ENCODE results near the gene CDH4. TPM values are rescaled to one million over a fixed set of nuclear protein-coding genes. Genes with fewer than 3 reads are reported as not detected.

Gene CDH4
- total and polyA plus RNA-seq, 4 donors: 0.06 to 0.10 TPM; not detected in 2

GRCh38 chr20:61440548-61441055 is 188.5 kb downstream of the CDH4 start:
- intact Hi-C loops (cut with DNase I): no loop called here
- ATAC-seq (ENCODE audit: low FRiP score): no peak
- H3K36me3 ChIP-seq (ENCODE audit: control insufficient read depth in 1 of 2, insufficient read depth in 2 of 2, low read length in 1 of 2): no peaks in the 10 kb centered on the region
- no peak overlapping the region for H3K4me3 ChIP-seq (ENCODE audit: low read length in 2 of 2)
- 57 to 74% methylated on average over 14 of the region's 14 CpGs for WGBS, 2 donors
- H3K27me3 ChIP-seq (ENCODE audit: control insufficient read depth in 1 of 2, insufficient read depth in 2 of 2, low read length in 1 of 2): no peaks in the 10 kb centered on the region
- no peak overlapping the region for H3K27ac ChIP-seq (ENCODE audit: low read depth in 1 of 2, low read length in 2 of 2)
- no peaks in the 10 kb centered on the region for H3K4me1 ChIP-seq (ENCODE audit: control insufficient read depth in 1 of 2, insufficient read depth in 2 of 2, low read length in 2 of 2)
- no peak for DNase-seq
- H3K9me3 ChIP-seq (ENCODE audit: control insufficient read depth, low read length): no peaks in the 10 kb centered on the region

DNA sequence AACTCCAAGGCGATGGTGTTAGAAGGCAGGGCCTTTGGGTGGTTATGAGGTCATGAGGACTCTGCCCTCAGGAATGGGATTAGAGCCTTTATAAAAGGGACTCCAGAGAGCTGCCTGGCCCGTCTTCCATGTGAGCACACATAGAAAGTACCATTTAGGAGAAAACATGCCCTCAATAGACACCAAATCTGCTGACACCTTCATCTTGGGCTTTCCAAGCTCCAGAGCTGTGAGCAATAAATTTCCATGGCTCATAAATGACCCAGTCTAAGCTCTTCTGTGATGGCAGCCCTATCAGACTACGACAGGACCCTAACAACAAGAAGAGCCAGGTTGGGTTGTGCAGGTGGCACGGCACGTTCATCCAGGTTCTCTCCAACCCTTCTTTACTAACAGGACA is 189.5 kb downstream of the CDH4 start:
- DNase-seq: no peak
- no peak overlapping the region for H3K4me3 ChIP-seq (ENCODE audit: low read length in 2 of 2)
- no peaks in the 10 kb centered on the region for H3K9me3 ChIP-seq (ENCODE audit: control insufficient read depth, low read length)
- intact Hi-C loops (cut with DNase I): no loop called here
- WGBS, 2 donors: 80 to 81% methylated on average over 5 of the region's 5 CpGs
- no peak for ATAC-seq (ENCODE audit: low FRiP score)
- no peak overlapping the region for H3K27ac ChIP-seq (ENCODE audit: low read depth in 1 of 2, low read length in 2 of 2)
- H3K36me3 ChIP-seq (ENCODE audit: control insufficient read depth in 1 of 2, insufficient read depth in 2 of 2, low read length in 1 of 2): no peaks in the 10 kb centered on the region
- H3K27me3 ChIP-seq (ENCODE audit: control insufficient read depth in 1 of 2, insufficient read depth in 2 of 2, low read length in 1 of 2): no peaks in the 10 kb centered on the region
- H3K4me1 ChIP-seq (ENCODE audit: control insufficient read depth in 1 of 2, insufficient read depth in 2 of 2, low read length in 2 of 2): no peaks in the 10 kb centered on the region

GRCh38 chr20:61442075-61442670 is 190.1 kb downstream of the CDH4 start:
- Histone ChIP-seq H3K4me1 (ENCODE audit: control insufficient read depth in 1 of 2, insufficient read depth in 2 of 2, low read length in 2 of 2) (no peaks in the 10 kb centered on the region), H3K27me3 (ENCODE audit: control insufficient read depth in 1 of 2, insufficient read depth in 2 of 2, low read length in 1 of 2) (no peaks in the 10 kb centered on the region), H3K4me3 (ENCODE audit: low read length in 2 of 2) (no peak overlapping the region), H3K27ac (ENCODE audit: low read depth in 1 of 2, low read length in 2 of 2) (no peak overlapping the region), H3K9me3 (ENCODE audit: control insufficient read depth, low read length) (no peaks in the 10 kb centered on the region), H3K36me3 (ENCODE audit: control insufficient read depth in 1 of 2, insufficient read depth in 2 of 2, low read length in 1 of 2) (no peaks in the 10 kb centered on the region)
- ATAC-seq (ENCODE audit: low FRiP score): no peak
- no peak for DNase-seq
- intact Hi-C loops (cut with DNase I): no loop called here
- WGBS, 2 donors: 46 to 53% methylated on average over 13 of the region's 13 CpGs

- DNase-seq (no peak), ATAC-seq (ENCODE audit: low FRiP score) (no peak)
- no peak overlapping the region for H3K27ac ChIP-seq (ENCODE audit: low read depth in 1 of 2, low read length in 2 of 2)
- H3K4me1 ChIP-seq (ENCODE audit: control insufficient read depth in 1 of 2, insufficient read depth in 2 of 2, low read length in 2 of 2): no peaks in the 10 kb centered on the region
- no peaks in the 10 kb centered on the region for H3K9me3 ChIP-seq (ENCODE audit: control insufficient read depth, low read length)
- no peaks in the 10 kb centered on the region for H3K36me3 ChIP-seq (ENCODE audit: control insufficient read depth in 1 of 2, insufficient read depth in 2 of 2, low read length in 1 of 2)
- 34 to 38% methylated on average over 6 of the region's 6 CpGs for WGBS, 2 donors
- H3K27me3 ChIP-seq (ENCODE audit: control insufficient read depth in 1 of 2, insufficient read depth in 2 of 2, low read length in 1 of 2): no peaks in the 10 kb centered on the region
- no peak overlapping the region for H3K4me3 ChIP-seq (ENCODE audit: low read length in 2 of 2)
- intact Hi-C loops (cut with DNase I): no loop called here
These were observed 190.7 kb downstream of the CDH4 start for GRCh38 chr20:61442718-61443117.

GRCh38 chr20:61443443-61444126 is 191.5 kb downstream of the CDH4 start:
- 58 to 63% methylated on average over 12 of the region's 12 CpGs for WGBS, 2 donors
- intact Hi-C loops (cut with DNase I): no loop called here

GRCh38 chr20:61444637-61445036 is 192.6 kb downstream of the CDH4 start:
- no peak for ATAC-seq (ENCODE audit: low FRiP score)
- 85 to 90% methylated on average over 5 of the region's 5 CpGs for WGBS, 2 donors
- H3K9me3 ChIP-seq (ENCODE audit: control insufficient read depth, low read length): no peaks in the 10 kb centered on the region
- DNase-seq: no peak
- H3K36me3 ChIP-seq (ENCODE audit: control insufficient read depth in 1 of 2, insufficient read depth in 2 of 2, low read length in 1 of 2): no peaks in the 10 kb centered on the region
- no peaks in the 10 kb centered on the region for H3K4me1 ChIP-seq (ENCODE audit: control insufficient read depth in 1 of 2, insufficient read depth in 2 of 2, low read length in 2 of 2)
- H3K27ac ChIP-seq (ENCODE audit: low read depth in 1 of 2, low read length in 2 of 2): no peak overlapping the region
- H3K4me3 ChIP-seq (ENCODE audit: low read length in 2 of 2): no peak overlapping the region
- intact Hi-C loops (cut with DNase I): no loop called here
- H3K27me3 ChIP-seq (ENCODE audit: control insufficient read depth in 1 of 2, insufficient read depth in 2 of 2, low read length in 1 of 2): no peaks in the 10 kb centered on the region

More at GRCh38 chr20:61443443-61444126, 191.5 kb downstream of the CDH4 start:
- H3K27ac ChIP-seq (ENCODE audit: low read depth in 1 of 2, low read length in 2 of 2): no peak overlapping the region
- H3K9me3 ChIP-seq (ENCODE audit: control insufficient read depth, low read length): no peaks in the 10 kb centered on the region
- no peak overlapping the region for H3K4me3 ChIP-seq (ENCODE audit: low read length in 2 of 2)
- DNase-seq (no peak), ATAC-seq (ENCODE audit: low FRiP score) (no peak)
- no peaks in the 10 kb centered on the region for H3K27me3 ChIP-seq (ENCODE audit: control insufficient read depth in 1 of 2, insufficient read depth in 2 of 2, low read length in 1 of 2)
- no peaks in the 10 kb centered on the region for H3K36me3 ChIP-seq (ENCODE audit: control insufficient read depth in 1 of 2, insufficient read depth in 2 of 2, low read length in 1 of 2)
- no peaks in the 10 kb centered on the region for H3K4me1 ChIP-seq (ENCODE audit: control insufficient read depth in 1 of 2, insufficient read depth in 2 of 2, low read length in 2 of 2)

DNA sequence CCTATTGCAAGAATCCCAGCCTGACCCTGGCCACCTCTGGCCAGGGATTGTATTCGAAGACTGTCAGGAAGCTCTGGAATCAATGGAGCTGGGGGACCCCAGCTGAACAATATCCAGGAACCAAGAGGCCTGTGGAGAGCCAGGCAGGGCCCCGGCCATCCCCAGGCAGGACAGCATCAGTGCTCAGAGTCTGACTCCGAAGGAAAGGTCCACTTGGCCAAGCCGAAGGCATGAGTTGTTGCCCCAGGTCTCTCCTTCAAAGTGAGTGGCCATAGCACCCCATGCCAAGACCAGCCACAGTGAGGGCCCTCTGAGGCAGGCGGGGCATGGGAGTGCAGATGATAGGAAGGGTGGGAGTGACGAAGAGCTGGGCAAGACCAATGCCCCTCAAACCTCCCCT is 193.1 kb downstream of the CDH4 start:
- Histone ChIP-seq H3K36me3 (ENCODE audit: control insufficient read depth in 1 of 2, insufficient read depth in 2 of 2, low read length in 1 of 2) (no peaks in the 10 kb centered on the region), H3K9me3 (ENCODE audit: control insufficient read depth, low read length) (no peaks in the 10 kb centered on the region), H3K4me1 (ENCODE audit: control insufficient read depth in 1 of 2, insufficient read depth in 2 of 2, low read length in 2 of 2) (no peaks in the 10 kb centered on the region), H3K27me3 (ENCODE audit: control insufficient read depth in 1 of 2, insufficient read depth in 2 of 2, low read length in 1 of 2) (no peaks in the 10 kb centered on the region), H3K4me3 (ENCODE audit: low read length in 2 of 2) (no peak overlapping the region), H3K27ac (ENCODE audit: low read depth in 1 of 2, low read length in 2 of 2) (no peak overlapping the region)
- no peak for DNase-seq
- intact Hi-C loops (cut with DNase I): no loop called here
- no peak for ATAC-seq (ENCODE audit: low FRiP score)
- 68% methylated on average over 6 of the region's 6 CpGs for WGBS, 2 donors

DNA sequence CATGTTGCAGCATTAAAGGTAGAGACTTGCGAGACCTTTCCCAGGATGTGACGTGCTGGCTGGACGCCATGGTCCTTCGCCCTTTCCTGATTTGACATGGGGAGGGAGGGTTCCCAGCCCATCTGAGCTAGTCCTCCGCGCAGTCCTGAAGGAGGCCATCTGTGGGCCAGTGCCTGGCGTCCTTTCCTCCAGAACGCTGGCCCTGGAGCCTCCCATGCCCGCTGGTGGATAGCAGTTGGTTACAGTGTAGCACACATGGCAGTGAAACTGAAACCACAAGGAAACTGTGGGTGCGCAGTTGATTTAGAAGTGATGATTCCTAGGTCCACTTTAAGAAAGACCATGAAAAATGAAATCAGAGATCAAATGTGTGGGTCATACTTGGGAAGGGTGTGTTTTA is 193.7 kb downstream of the CDH4 start:
- WGBS, 2 donors: 83 to 89% methylated on average over 10 of the region's 10 CpGs
- intact Hi-C loops (cut with DNase I): no loop called here
- no peaks in the 10 kb centered on the region for H3K9me3 ChIP-seq (ENCODE audit: control insufficient read depth, low read length)

DNA sequence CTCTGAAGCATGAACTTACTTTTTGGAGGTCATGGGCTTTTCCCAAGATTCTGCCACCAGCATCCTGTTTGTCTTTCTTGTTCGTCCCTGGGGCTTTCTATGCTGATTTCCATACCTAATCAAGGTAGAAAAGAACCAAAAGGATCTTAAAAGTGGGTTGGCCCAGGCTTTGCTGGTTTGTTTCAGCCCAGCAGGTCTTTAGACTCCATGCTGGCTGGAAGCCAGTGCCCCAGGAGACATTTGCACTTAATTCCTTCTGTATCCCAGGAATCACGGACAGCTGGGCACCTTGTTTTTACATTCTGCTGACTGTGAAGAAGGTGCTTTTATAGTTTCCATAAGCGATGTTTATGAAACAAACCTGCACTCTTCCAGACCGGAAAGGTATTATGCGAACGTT is 195.9 kb downstream of the CDH4 start:
- DNase-seq (no peak), ATAC-seq (ENCODE audit: low FRiP score) (no peak)
- no peaks in the 10 kb centered on the region for H3K27me3 ChIP-seq (ENCODE audit: control insufficient read depth in 1 of 2, insufficient read depth in 2 of 2, low read length in 1 of 2)
- H3K4me1 ChIP-seq (ENCODE audit: control insufficient read depth in 1 of 2, insufficient read depth in 2 of 2, low read length in 2 of 2): no peaks in the 10 kb centered on the region
- no peak overlapping the region for H3K4me3 ChIP-seq (ENCODE audit: low read length in 2 of 2)
- WGBS, 2 donors: 32 to 36% methylated on average over 6 of the region's 6 CpGs
- intact Hi-C loops (cut with DNase I): no loop called here
- no peaks in the 10 kb centered on the region for H3K9me3 ChIP-seq (ENCODE audit: control insufficient read depth, low read length)
- no peaks in the 10 kb centered on the region for H3K36me3 ChIP-seq (ENCODE audit: control insufficient read depth in 1 of 2, insufficient read depth in 2 of 2, low read length in 1 of 2)
- H3K27ac ChIP-seq (ENCODE audit: low read depth in 1 of 2, low read length in 2 of 2): no peak overlapping the region

More for the DNA sequence above, 193.7 kb downstream of the CDH4 start:
- DNase-seq (no peak), ATAC-seq (ENCODE audit: low FRiP score) (no peak)
- no peak overlapping the region for H3K27ac ChIP-seq (ENCODE audit: low read depth in 1 of 2, low read length in 2 of 2)
- no peaks in the 10 kb centered on the region for H3K27me3 ChIP-seq (ENCODE audit: control insufficient read depth in 1 of 2, insufficient read depth in 2 of 2, low read length in 1 of 2)
- H3K4me1 ChIP-seq (ENCODE audit: control insufficient read depth in 1 of 2, insufficient read depth in 2 of 2, low read length in 2 of 2): no peaks in the 10 kb centered on the region
- no peaks in the 10 kb centered on the region for H3K36me3 ChIP-seq (ENCODE audit: control insufficient read depth in 1 of 2, insufficient read depth in 2 of 2, low read length in 1 of 2)
- no peak overlapping the region for H3K4me3 ChIP-seq (ENCODE audit: low read length in 2 of 2)
